GM04503 (cell line): ENCODE data around the gene DSEL.

Source experiments
- DNase-seq: peaks from one replicate; pipeline ENCODE4 v3.0.0-alpha.2; 2012; ENCODE audit warnings: low read depth

The DSEL gene

DNA sequence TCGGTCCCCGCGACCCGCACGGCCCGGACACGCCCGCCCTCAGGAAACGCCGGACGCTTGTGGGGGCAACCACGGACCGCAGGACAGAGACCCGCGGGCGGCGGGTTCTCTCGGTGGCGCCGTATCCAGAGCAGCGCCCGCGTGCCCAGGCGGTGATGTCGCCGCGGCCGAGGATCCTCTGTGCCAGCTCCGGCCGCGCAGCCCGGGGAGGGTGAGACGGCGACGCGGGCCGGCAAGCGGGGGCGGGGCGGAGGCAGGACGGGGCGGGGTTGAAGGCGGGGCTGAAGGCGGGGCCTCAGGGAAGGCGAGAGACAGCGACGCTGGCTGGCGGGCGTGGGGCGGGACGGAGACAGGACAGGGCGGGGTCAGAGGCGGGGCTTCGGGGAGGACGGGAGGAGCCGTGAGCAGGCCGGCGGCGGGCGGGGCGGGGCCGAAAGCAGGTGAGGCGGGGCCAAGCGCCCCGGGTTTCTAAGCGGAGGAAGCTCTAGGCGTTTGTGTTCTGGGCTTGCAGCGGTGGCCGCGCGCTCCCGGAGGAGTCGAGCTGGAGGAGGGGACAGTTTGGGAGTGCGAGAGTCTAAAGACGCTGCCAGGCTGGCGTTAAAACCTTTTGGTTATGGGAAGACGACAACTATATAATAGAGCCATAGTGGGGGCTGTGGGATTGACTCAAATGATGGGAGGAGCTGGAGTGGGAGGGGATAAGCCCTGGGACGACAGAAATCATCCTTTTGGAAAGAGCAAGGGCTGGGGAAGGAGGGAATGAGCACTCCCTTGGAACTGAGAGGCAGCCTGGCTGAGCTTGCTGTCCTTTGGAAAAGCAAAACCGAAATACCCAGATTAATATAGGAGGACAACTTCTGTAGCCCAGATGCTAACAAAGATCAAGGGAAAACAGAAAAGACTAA lies at the start of gene DSEL:
Gene DSEL (minus strand): TSS at position 182 of the 905 bp plus-strand sequence. CDS start 2,112 bp downstream, outside the sequence.
- peak; percentile 70 for DNase-seq

DNA sequence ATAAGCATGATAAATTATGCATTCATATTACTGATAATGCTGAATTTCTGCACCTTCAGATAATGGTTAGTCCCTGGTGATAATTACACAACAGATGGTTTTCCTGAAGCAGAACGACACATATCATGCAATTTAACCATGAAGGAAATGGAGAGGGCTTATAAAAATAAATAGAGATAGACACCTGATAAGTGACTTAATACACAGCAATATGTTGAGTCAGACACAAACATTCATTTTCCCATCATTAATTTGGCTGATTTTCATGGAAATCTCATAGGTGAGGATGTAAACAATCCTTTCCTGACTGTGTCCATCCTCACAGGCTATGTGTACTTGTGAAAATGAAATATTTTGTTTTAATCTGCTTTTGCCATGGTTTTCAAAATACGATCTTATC lies 36.9 kb upstream of the DSEL start:
- DNase-seq: no peak

DNA sequence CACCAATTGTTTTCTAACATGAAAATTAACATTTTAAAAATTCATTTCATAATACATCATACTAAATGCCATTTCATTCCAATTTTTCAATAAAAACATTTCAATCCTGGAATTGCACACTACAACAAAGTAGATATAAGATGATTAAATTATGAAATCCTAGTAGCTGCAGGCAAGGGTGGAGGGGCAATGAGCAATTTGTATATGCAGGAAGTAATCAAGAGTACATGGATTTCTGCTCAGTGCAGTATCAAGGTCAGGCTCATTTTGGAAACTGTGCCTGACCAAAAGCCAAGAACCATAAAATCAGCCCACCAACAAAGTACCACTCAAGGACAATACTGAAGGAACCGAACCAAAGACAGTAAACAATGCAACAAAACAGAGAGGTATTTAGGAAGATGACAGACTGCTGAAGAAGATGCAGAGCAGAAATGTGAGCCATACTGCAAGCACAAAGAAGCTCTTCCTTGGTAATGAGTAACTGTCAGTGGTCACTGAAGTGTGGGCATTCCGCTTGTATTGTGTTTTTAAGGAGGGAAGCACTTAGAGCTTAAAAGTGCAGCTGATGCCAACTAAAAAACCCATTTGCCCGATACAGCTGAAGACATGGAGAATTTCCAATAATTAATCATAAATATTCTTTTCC lies 34.5 kb upstream of the DSEL start:
- no peak for DNase-seq

DNA sequence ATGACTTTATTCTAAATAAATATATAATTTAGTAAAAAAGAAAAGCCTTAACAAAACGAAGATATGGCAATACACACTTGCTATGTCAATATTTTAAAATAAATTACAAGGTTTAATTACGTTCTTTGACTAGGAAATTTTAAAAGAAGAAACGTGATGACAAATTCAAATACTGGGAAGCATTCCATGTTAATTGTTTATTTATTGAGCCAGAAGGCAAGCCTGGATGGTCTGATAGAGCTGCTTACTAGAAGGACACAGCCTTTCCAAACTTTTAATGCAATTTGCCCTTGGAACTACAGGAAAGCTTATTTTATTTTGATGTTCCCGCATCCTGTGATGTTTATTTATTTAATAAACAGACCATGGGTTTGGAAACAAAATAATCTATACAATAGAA lies 33.4 kb upstream of the DSEL start:
- no peak for DNase-seq

DNA sequence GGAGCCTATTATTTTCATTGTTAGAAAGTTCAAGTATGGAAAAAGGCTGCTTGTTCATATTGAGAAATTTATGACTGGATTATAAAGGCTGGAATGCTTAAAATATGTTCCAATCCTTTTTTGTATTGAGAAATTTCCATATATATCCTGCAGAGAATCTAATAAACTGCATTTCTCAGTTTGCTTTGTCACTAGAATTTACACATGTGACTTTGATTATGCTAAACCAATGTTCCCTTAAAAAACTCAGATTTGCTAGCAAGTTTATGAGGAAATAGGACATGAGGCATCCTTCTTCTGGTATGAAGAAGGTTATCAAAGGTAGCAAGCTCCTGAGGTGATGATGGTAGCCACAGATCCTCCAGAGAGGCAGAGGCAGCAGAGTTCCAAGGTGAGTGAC lies 29.2 kb upstream of the DSEL start:
- DNase-seq: no peak

DNA sequence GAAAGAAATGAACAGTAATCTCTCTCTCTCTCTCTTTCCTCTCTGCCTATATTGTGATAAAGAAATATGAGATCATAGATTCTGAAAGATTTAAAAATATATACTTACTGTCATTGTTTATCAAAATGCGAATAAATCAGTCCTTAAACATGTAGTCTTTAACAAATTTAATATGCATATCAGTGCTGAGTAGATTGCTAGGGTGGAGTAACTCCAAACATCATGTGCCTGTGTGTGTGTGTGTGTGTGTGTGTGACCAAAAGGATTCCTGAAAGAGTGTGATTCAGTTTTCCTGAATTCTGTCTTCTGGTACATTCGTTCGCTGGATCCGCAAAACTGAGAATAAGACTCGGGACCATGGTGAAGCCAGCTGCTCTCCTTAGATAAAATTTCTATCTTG lies 24.0 kb upstream of the DSEL start:
- no peak for DNase-seq

DNA sequence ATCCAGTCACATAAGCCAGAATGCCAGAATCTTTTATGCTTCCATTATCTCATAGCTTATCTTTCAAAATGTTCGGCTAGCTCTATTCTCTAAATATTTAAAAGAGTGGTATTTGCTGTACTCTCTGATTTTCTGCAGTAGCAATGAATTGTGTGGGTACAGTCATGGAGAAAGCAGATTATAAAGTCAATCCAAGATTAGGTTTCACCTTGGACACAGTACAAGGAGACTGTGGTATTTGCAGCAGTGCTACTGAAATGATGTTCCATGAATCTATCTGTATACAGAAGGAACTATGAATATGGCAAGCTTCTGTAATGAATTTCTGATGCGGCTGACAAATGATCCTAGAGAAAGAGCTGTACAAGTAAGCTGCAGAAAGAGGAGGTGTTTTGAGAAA lies 15.4 kb upstream of the DSEL start:
- DNase-seq: no peak

DNA sequence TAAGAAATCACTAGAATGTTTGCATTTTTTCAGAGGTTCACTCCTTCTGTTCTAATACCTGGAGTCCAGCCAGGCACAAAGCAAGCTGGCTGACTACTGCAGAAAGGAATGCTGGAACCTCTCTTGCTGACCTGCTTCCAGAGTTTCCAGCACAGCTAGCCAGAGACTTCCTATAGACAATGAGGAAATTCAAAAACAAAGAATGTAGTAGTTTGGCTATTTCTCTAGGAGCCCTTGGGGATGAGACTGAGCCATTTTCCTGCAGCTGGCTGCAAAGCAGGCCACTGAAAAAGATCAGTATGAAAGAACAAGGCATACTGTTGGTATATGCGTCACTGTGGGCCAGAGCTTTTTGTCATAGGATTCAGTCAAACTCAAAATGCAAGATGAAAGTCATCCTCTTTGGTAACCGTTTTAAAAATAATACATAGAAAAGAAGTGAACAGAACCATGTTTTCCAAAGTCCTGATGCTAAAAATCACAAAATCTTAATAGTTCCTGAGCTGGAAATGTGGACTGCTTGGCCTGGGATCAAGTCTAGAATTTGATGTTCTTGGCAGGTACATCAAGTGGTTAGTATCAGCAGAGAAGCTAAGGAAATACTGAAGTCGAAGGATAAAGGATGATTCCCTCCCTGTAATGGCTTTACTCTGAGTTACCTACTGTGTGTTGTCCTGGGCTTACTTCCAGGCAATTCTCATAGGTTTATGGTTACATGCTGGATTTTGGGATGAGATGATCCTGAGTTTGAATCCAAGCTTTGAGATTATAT lies 9.0 kb upstream of the DSEL start:
- DNase-seq: peak; percentile 96

DNA sequence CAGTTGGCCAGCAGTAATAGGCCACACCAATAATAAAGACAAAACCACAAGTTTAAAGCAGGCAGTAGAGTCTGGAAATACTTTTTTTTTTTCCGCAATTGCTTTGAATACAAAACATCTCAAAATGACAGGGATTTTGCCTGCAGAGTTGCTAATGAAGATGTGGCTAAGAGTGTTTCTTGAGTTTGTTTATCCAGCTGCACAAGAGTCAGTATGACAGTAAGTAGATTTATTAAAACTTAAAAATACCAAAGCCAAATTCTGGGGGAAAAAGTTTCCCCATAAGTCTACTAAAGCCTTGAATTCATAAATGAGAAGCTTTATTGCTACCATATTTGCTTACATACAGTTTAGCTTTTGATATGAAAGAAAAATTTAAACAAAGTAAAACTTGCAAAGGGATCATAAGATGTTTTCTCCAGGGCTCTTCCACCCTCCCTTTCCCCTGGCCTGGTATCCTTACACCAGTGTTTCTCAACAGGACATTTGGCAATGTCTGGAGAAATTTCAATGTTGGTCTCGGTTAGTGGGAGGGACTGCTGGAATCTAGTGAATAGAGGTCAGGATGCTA lies 3.9 kb upstream of the DSEL start:
- peak; percentile 89 for DNase-seq

DNA sequence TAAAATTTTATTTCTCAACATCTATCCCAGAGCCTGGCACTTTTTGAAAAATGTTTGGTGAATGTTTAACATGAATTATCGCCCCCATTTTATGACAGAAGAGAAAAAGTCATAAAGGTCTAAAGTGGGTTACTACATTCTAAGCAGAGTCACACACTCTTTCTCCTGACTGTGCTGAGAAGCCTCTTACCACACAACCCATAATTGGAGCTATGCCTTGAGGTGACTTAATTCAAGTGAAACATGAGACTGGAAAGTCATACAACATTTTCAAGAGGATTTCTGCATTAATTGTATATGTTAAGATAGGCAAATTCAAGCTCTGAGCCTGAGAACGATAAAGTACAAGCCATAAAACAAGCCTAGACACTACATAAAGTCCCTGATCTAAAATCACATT lies 3.1 kb upstream of the DSEL start:
- peak; percentile 59 for DNase-seq

DNA sequence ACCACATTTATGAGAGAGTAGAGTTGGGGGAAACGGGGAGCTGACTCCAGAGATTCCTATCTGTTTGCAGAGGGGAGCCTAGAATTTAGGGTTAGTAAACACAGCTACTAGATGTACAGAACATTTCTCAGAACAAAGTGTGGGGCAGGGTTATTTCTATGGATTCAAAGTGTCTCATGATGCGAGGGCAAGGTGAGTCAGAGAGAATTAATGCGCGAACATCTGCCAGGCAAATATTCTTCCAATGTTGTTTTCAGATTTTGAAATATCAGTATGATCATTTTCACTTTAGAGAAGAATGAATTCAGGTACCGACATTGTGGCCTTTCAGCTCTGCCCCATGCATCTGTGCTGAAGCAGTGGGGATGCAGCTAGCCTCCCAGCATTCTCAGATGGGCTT lies 2.0 kb upstream of the DSEL start:
- no peak for DNase-seq

DNA sequence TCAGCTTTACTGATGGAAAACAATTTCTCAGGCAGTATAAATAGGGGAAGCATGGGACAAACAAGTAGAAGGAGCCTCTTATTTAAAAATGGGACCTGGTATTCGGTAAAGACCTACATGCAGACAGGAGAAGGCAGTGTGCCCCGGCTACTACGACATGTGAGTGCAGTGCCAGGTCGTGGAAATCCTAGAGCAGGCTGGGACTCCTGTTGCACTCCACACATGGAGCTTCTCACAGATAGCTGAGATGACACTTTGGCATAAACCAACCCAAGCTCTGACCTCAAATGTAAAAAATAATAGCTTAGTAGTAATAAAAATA lies 885 bp upstream of the DSEL start:
- DNase-seq: no peak

DNA sequence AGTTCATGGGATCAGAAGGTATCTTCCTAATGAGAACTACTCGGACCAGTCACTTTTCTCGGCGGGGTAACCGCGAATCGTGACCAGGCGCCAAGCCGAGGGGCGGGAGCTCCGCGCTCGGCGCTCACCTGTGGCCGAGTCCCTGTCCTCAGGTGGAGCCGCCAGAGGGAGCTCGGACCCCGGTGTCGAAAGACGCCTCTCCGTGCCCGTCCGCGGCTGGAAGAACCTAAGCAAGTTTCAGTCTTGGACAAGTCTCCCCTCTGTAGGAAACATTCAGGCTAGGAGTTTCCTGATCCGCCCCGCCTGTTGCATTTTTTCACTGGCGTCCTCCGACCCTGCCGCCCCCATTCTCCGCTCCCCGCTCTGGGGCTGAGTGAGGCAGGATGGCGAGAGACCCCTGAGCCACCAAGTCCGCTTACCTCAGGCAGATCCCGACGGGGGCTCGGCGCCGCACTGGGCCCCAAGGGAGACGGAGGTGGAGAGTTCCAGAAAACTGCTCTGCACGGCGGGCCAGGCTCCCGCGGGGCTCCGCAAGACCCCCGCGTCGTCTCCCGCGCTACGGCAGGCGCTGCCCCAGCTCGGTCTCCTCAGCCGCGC lies 480 bp downstream of the DSEL start:
- no peak for DNase-seq

DNA sequence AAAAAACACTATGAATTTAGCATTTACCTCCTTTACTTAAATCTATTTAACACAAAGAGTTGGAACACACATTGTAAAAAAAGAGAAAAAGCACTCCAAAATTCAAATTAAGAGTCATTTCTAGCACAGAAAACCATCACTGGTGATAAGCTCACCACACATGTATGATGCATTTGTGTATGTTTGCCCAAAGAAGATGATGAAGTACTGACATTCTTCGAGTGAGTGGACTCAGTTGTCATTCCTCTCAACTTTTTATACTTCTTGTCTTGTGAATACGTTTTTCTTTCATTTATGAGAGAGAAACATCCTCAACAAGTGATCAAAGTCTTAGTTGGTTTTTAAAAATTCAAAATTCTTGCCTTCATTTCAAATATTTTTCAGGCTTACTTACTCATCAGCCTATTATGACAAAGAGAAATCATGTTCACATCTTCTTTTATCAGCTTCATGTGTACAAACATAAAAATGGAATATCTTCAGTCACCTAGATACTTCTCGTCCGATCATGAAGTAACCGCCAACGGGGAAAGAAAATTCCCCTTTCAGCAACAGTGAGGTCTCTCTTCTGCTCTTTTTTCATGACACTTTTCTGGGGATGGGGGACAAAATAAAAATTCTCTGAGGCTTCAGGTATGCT lies 1.5 kb downstream of the DSEL start:
- DNase-seq: no peak

DNA sequence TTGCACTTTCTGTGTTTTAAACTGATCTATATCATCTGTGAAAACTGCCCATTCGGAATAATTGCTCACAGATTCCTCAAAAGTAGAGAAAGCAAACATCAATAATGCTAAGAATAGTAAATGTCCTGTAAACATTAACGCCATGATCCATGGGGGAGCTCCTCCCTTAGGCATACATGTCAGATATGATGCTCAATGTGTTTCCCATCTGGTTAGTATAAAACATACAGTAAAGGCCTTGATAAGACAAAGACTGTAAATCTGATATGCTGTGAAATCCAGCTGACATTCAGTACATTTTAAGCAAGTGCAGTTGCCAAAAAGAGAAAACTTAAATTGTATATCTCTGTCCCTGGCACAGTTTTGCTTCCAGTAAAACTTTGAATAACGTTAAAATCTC lies 2.1 kb downstream of the DSEL start:
- no peak for DNase-seq

DNA sequence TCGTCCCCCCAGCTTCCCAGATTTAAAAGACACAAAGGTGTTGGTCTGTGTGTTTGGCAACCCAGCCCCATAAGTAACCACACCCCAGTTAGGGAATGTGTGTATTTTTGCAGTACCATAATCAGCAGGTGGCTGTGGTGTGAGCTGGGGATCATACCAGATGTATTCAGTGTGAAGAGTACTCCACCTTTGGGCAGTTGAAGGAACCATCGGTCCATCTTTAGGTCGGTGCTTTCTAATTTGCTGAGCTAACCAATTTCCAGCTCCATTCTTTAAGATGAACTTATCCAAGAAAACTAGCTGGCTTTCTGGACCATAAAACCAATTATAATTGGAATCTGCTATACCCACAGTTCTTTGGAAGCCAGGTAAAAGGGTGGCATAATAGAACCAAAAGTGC lies 3.2 kb downstream of the DSEL start:
- DNase-seq: no peak

DNA sequence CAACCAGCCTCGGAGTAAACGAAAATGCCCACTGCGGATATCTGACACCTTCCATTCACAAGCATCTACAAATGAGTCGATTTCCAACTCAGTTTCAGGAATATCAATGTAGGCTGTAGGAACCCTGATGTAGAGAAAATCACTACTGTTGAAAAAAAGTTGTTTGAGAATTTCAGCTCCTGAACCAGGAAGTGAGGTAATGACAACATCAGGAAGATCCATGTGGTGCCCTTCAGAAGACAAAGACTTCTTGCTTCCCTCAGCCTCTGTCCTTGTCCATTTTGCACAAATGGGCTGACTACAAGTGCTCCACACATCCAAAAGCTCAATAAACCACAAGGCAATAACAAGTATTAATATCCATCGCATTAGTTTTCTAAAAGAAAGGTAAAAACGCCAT lies 4.7 kb downstream of the DSEL start:
- DNase-seq: no peak

DNA sequence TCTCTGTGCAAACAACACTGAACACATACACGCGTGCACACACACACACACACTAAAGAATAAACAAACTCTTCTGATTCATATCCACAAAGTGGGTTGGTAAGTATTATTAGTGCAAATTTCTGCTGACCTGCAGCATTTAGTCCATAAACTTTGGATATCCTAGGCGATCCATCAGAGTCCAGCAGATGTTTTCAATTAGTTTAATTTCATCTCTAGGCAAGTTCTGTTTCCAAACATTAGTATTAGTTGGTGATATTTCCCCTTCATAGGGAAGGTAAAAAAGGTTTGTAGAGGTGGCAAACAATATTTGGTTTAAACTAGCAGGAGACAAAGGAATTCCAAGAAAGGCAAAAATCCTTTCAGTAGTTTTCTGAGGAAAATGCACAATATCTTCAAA lies 5.7 kb downstream of the DSEL start:
- DNase-seq: no peak

DNA sequence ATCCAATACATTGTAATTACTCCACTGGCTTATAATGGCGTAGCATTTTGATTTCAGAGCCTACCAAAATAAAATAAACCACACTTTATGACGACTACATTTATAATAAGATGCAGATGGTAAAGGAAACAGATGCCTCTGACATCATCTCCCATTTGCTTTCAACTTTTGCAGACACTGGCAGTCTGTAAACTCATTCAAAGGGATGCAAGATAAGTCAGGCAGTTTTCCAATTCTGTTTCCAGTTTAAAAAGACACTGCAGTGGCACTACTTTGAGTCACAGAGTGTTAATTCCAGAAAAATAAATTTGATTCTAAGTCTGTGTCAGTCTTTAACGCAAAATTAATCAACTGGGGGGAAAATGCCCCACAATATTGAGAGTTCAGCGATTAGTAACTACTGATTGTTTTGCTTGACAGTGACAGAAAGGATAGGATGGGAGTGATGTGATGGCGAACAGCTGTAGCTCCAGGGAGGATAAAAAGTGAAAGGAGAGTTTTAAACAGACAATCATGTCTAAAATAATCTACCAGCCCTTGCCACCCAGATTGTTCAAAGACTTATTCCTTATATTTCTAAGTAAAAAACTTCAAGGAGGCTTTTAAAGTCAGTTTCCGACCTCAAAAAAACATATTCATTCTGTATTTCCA lies 6.7 kb downstream of the DSEL start:
- DNase-seq: no peak

DNA sequence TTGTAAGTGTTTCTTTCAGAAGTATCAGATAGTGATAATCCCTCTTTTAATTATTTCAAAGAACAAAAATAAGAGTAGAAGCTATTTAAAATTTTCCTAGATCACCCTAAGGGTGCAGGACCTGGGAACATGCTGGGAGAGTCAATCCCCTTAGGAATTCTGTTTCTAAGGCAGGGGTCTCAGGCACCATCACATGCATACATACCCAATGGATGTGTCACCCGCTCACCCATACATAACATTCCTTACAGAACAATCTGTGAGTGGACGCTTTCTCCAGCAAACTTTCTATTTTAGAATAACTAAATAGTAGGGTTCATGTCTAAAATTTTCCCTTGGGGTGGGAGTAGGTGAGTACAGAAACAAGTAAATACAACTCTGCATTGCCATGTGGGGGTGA lies 8.4 kb downstream of the DSEL start:
- DNase-seq: no peak

DNA sequence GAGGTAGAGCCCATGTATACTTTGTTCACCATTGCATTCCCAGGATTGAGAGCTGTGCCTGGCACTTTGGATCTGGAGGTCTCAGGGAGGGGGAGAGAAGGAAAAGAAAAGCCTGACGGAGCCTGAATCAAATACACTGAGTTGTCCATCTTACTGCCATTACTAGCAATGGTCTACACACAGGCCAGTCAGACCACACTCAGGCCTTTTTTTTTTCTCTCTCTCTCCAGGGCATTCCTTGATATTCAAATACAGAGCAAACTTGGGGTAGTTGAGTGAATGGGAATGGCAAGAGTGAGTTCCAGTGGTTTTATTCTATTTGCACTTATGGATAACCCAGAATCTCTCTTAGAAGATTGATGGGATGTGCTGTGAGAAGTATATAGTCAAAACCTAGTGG lies 11.8 kb downstream of the DSEL start:
- no peak for DNase-seq
